HG03520 (cell line): ENCODE measurements around the gene ENTPD6.

Experiments used
- ATAC-seq: cut with Tn5 transposase; IDR thresholded peaks from one replicate; pipeline ENCODE4 v1.9.1; 2021; ENCODE audit warnings: mild to moderate bottlenecking, moderate library complexity; ENCODE audit not compliant: unreplicated experiment

Gene ENTPD6

GRCh38 chr20:25274891-25275812 lies 79.6 kb downstream of the ENTPD6 start:
- ATAC-seq = no peak

DNA sequence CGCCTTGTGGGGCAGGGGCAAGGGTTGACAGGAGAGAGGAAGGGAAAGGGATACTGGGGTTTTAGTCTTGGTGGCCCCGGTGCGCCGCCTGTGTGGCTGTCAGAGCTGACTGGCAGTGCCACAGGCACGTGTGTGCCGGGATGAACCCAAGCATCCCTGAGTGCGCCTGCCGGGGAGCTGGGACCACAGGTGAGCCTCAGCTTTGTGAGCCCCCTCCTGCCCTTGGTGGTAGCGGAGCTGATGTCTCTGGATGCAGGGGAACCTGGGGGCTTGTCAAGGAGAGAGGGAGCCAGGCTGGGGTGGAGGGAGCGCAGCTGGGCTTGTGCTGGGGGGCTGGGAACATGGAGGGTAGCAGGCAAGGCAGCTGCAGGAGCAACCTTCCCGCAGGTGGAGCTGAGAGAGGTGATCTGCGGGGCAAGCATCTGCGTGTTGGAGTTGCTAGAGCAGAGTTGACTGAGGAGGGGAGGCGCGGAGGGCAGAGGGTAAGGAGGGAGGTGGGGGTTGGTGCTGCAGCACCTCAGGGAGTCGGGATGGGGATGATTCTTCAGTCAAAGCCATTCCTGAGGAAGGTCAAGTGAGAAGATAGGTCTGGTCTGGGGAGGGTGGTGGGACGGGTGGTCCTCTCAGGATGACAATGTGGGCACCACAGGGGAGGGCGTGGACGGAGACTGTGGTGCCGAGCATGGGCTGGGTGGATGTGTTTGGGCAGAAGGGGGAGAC lies 80.5 kb downstream of the ENTPD6 start:
- ATAC-seq = no peak
